Stomach (tissue), 4 donors: ENCODE results near the gene NAT8.
"Not testable (repeated sequence)": the region's sequence is repeated elsewhere in the genome, so short reads cannot be mapped to it uniquely, and the experiment has no call there.

ENCODE experiments used
- EP300 ChIP-seq: sonication (generic); formaldehyde crosslinking; IDR thresholded peaks from one replicate; pipeline ENCODE4 v1.6.1; 2017; ENCODE audit warnings: antibody characterized with exemption
- POLR2A ChIP-seq, 4 donors: fragments of 450-650 bp; IDR thresholded peaks; one replicate each; pipeline ENCODE4 v1.6.1; 2016; ENCODE audit warnings: antibody characterized with exemption in 4 of 4, control low read depth in 2 of 4, mild to moderate bottlenecking in 1 of 4, moderate library complexity in 1 of 4
- POLR2AphosphoS5 ChIP-seq, 3 donors: sonication (generic); formaldehyde crosslinking; IDR thresholded peaks; one replicate each; pipeline ENCODE4 v1.6.1; 2016; ENCODE audit warnings: antibody characterized with exemption in 3 of 3
- TF ChIP-seq, protein P1 (sequence below), 7 experiments: fragments of 450-650 bp in 4 of 7; fragments of 200-600 bp in 3 of 7; sonication (generic) in 3 of 7; IDR thresholded peaks; one replicate each; pipeline ENCODE4 v1.5.1; 2016 to 2019; ENCODE audit warnings: antibody characterized with exemption in 7 of 7, control low read depth in 2 of 7, mild to moderate bottlenecking in 1 of 7

- TF ChIP-seq, protein P1, sequence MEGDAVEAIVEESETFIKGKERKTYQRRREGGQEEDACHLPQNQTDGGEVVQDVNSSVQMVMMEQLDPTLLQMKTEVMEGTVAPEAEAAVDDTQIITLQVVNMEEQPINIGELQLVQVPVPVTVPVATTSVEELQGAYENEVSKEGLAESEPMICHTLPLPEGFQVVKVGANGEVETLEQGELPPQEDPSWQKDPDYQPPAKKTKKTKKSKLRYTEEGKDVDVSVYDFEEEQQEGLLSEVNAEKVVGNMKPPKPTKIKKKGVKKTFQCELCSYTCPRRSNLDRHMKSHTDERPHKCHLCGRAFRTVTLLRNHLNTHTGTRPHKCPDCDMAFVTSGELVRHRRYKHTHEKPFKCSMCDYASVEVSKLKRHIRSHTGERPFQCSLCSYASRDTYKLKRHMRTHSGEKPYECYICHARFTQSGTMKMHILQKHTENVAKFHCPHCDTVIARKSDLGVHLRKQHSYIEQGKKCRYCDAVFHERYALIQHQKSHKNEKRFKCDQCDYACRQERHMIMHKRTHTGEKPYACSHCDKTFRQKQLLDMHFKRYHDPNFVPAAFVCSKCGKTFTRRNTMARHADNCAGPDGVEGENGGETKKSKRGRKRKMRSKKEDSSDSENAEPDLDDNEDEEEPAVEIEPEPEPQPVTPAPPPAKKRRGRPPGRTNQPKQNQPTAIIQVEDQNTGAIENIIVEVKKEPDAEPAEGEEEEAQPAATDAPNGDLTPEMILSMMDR (IDR thresholded peaks at IDR 0.05), result not testable (repeated sequence)
- TF ChIP-seq POLR2A (IDR thresholded peaks at IDR 0.05); POLR2AphosphoS5 (IDR thresholded peaks at IDR 0.05); EP300: not testable (repeated sequence)
These were observed 16.0 kb downstream of the NAT8 start for GRCh38 chr2:73626237-73626636.
